Measurements from ENCODE around the gene CD160. TPM values are rescaled to one million over a fixed set of nuclear protein-coding genes. Genes with fewer than 3 reads are reported as not detected.

The CD160 gene
- total RNA-seq, 1 donor from 2014 or later, result not detected

DNA sequence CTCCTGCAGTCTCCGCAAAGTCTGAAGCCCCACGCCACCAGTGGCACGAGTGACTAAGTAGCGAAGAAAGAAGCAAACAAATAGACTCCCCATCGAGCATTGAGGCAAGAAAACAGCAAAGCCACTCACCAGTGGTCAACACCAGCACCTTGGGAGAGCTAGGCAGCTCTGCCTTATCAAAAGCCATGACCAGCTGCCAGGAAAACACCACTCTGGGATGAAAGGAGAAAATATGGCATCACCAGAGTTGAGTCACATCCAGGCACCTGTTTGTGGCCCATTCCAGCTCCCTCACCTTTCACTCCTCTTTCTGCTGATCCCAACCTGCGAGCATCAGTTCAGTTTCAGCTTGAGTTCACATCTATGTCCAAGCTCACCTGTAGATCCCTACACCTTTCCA, 29.4 kb upstream of the CD160 start:
- Histone ChIP-seq H3K27me3 (no peaks in the 10 kb centered on the region), H3K4me3 (no peak overlapping the region), H3K27ac (no peak overlapping the region), H3K36me3 (no peaks in the 10 kb centered on the region), H3K4me1 (no peaks in the 10 kb centered on the region), H3K9me3 (no peaks in the 10 kb centered on the region)
- intact Hi-C loops (cut with DNase I), result no loop called here
- TF ChIP-seq, protein P1, sequence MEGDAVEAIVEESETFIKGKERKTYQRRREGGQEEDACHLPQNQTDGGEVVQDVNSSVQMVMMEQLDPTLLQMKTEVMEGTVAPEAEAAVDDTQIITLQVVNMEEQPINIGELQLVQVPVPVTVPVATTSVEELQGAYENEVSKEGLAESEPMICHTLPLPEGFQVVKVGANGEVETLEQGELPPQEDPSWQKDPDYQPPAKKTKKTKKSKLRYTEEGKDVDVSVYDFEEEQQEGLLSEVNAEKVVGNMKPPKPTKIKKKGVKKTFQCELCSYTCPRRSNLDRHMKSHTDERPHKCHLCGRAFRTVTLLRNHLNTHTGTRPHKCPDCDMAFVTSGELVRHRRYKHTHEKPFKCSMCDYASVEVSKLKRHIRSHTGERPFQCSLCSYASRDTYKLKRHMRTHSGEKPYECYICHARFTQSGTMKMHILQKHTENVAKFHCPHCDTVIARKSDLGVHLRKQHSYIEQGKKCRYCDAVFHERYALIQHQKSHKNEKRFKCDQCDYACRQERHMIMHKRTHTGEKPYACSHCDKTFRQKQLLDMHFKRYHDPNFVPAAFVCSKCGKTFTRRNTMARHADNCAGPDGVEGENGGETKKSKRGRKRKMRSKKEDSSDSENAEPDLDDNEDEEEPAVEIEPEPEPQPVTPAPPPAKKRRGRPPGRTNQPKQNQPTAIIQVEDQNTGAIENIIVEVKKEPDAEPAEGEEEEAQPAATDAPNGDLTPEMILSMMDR (IDR thresholded peaks at IDR 0.05), result no peak
- DNase-seq (ENCODE audit: low spot score in 2 of 2), result no peak

DNA sequence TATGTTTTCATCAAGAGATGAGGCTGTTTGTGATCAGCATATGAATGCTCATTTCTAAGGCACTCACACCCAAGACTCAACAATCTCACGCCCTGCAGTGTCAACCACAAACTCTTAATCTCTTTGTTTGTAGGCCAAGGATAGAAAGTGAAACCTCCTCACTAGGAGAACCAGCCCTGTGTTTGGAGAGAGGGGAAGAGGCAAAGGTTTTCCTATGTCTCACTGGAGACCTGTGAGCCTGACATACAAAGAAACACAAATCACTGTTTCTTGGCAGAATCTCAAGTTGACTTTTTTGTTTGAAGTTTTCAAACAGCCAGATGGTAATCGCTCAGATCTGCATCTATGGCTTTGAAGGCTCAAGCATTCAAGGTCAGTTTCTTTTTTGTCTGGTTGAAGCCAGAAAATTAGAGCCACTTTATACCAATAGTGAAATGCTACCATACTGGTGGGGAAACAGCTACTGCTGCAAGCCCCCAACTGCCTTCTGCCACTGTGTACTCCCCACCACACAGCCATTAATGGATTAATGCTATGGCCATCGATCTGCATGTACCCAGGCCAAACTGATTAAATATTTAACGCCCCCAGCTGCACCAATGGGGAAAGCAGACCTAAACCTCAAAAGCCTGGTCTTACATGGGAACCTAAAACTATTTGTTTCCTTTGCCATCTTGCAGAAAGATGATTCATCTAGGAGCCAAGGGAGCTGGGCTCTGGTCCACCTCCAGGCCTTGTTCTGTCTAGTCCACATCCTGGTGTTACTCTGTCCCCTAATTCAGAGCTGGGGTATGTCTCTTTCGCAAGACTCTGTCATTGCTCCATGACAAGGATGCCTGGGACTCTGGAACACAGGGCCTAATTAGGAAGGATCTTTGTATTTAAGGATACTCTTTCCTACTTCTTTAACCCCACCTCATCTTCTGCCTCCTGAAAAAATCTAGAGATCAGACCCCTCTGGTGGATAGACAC, 28.4 kb upstream of the CD160 start:
- Histone ChIP-seq H3K27me3 (no peaks in the 10 kb centered on the region), H3K4me3 (no peak overlapping the region), H3K27ac (no peak overlapping the region), H3K36me3 (no peaks in the 10 kb centered on the region), H3K4me1 (no peaks in the 10 kb centered on the region), H3K9me3 (no peaks in the 10 kb centered on the region)
- DNase-seq (ENCODE audit: low spot score in 2 of 2), result no peak
- intact Hi-C loops (cut with DNase I), result no loop called here
- TF ChIP-seq, protein P1 (IDR thresholded peaks at IDR 0.05), result no peak

DNA sequence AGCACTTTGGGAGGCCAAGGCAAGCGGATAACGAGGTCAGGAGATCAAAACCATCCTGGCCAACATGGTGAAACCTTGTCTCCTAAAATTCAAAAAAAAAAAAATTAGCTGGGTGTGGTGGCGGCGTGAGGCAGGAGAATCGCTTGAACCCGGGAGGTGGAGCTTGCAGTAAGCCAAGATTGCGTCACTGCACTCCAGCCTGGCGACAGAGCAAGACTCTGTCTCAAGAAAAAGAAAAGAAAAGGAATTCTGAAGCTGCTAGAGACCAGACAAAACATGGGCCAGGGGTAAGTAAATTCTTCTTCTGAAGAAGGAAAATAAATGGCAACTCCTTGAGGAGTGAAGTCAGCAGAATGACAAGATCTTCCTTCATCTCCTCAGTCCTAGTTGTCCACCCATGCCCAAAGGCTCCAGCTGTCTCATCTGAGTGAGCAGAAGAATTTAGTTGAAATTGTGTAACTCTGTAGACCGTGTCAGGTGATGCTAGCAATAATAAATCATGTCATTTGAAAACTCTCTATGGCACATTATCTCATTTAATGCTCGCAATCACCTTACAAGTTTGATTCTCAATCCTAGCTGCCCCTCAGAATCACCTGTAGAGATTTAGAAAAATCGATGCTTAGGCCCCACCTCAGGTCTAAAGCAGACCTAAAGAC, 26.4 kb upstream of the CD160 start:
- H3K27ac ChIP-seq, result no peak overlapping the region
- intact Hi-C loops (cut with DNase I), result no loop called here
- no peaks in the 10 kb centered on the region for H3K27me3 ChIP-seq
- H3K36me3 ChIP-seq, result no peaks in the 10 kb centered on the region
- H3K4me1 ChIP-seq, result no peaks in the 10 kb centered on the region
- TF ChIP-seq, protein P1 (IDR thresholded peaks at IDR 0.05), result no peak
- no peak for DNase-seq (ENCODE audit: low spot score in 2 of 2)
- no peak overlapping the region for H3K4me3 ChIP-seq
- no peaks in the 10 kb centered on the region for H3K9me3 ChIP-seq

DNA sequence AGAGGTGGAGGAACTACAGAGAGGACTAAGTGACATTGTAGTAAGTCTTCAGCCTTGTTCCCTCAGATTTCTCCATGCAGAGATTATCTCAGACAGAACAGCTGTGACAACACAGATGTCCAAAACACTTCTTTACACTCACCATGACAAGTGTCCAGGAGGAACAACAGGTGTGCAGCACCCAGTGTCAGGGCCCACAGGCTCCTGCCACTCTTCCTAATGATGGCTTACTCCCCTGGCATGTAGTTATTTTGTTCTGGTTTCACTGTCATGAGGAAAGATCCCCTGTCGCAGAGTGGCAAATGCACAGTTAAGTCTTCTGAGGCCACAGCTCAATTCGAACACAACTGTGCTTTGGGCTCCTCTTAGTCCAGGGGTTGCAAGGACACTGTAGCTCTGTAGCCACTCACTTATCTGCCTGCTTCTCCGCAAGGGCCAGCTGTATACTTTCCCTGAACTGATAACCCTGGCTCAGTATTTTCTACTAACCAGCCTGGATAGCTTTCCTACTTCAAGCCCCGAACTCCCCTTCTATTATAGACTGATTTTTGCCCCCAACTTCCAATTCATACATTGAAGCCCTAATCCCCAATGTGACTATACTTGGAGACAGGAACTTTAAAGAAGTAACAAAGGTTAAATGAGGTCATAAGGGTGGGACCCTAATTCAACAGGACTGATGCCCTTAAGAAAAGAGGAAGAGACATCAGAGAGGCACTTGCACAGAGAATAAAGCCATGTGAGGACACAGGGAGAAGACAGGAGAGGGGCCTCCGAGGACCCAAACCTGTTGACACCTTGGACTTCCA, 23.3 kb upstream of the CD160 start:
- no peaks in the 10 kb centered on the region for H3K4me1 ChIP-seq
- TF ChIP-seq, protein P1 (IDR thresholded peaks at IDR 0.05), result no peak

DNA sequence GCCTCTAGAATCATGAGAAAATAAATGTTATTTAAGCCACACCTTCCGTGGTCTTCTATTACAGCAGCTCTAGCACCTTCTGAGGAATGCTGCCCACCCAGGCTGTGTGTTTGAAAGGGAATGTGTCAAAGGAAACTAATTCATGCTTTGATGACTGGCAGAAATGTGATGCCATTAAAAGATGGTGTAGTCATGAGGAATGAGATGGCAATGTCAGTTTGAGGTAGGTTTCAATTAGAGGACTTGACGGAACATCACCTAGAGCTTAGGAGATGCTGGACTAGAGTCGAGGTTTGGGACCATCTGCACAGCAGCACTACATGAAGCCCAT, 22.7 kb upstream of the CD160 start:
- no peaks in the 10 kb centered on the region for H3K9me3 ChIP-seq
- no peak overlapping the region for H3K27ac ChIP-seq
- H3K27me3 ChIP-seq, result no peaks in the 10 kb centered on the region
- intact Hi-C loops (cut with DNase I), result no loop called here
- TF ChIP-seq, protein P1 (IDR thresholded peaks at IDR 0.05), result no peak
- H3K4me1 ChIP-seq, result no peaks in the 10 kb centered on the region
- DNase-seq (ENCODE audit: low spot score in 2 of 2), result no peak
- no peaks in the 10 kb centered on the region for H3K36me3 ChIP-seq
- H3K4me3 ChIP-seq, result no peak overlapping the region

More for the DNA sequence above, 23.3 kb upstream of the CD160 start:
- H3K4me3 ChIP-seq, result no peak overlapping the region
- intact Hi-C loops (cut with DNase I), result no loop called here
- DNase-seq (ENCODE audit: low spot score in 2 of 2), result no peak
- no peaks in the 10 kb centered on the region for H3K9me3 ChIP-seq
- no peaks in the 10 kb centered on the region for H3K36me3 ChIP-seq
- H3K27me3 ChIP-seq, result no peaks in the 10 kb centered on the region
- no peak overlapping the region for H3K27ac ChIP-seq
